ENCODE measurements around the gene CCDC188. TPM values are rescaled to one million over a fixed set of nuclear protein-coding genes. Genes with fewer than 3 reads are reported as not detected.

CCDC188 gene
- polyA plus RNA-seq, 1 donor (not counting 4 experiments of a cell fraction or from before 2014, with no cell fraction given), result not detected

GRCh38 chr22:20199413-20199842, 48.6 kb upstream of the CCDC188 start:
- Histone ChIP-seq H3K9ac (ENCODE audit: control insufficient read depth, extremely low read depth, insufficient read depth, low read length) (no peak overlapping the region), H3K9me1 (ENCODE audit: control insufficient read depth, extremely low read depth, insufficient read depth, low read length) (no peaks in the 10 kb centered on the region), H3K4me3 (ENCODE audit: control insufficient read depth in 2 of 3, extremely low read depth in 1 of 3, insufficient read depth in 2 of 3, low read depth in 1 of 3, low read length in 3 of 3) (no peak overlapping the region), H3K9me3 (ENCODE audit: control insufficient read depth, low read depth, low read length) (no peaks in the 10 kb centered on the region), H3K27ac (ENCODE audit: control insufficient read depth, insufficient read depth, low read length) (no peak overlapping the region), H2AFZ (ENCODE audit: control insufficient read depth, low read length) (no peak overlapping the region), H3K27me3 (ENCODE audit: control insufficient read depth, extremely low read depth, insufficient read depth, low read length) (no peaks in the 10 kb centered on the region), H3K79me2 (ENCODE audit: control insufficient read depth, insufficient read depth, low read length) (no peaks in the 10 kb centered on the region), H3K4me1 (ENCODE audit: control insufficient read depth, extremely low read depth, insufficient read depth, low read length) (peaks cover 10% of the 10 kb centered on the region), H3K36me3 (ENCODE audit: control insufficient read depth in 2 of 2, extremely low read depth in 1 of 2, insufficient read depth in 2 of 2, low read length in 2 of 2) (no peaks in the 10 kb centered on the region), H4K20me1 (ENCODE audit: control insufficient read depth, extremely low read depth, insufficient read depth, low read length) (no peaks in the 10 kb centered on the region), H3K4me2 (ENCODE audit: control insufficient read depth, extremely low read depth, insufficient read depth, low read depth, low read length) (no peak overlapping the region)
- no peak for DNase-seq (ENCODE audit: low read depth, low spot score)
- no peak for TF ChIP-seq EZH2 (IDR thresholded peaks at IDR 0.05; ENCODE audit: low read length)
- TF ChIP-seq CTCF (optimal IDR thresholded peaks at IDR 0.05 in 1 of 3, IDR thresholded peaks at IDR 0.05 in 1 of 3, conservative IDR thresholded peaks at IDR 0.05 in 1 of 3; ENCODE audit: extremely low read depth in 1 of 3, insufficient read depth in 2 of 3, low read length in 3 of 3), result no peak
- FAIRE-seq, result no peak
- dilution Hi-C loops (cut with MboI; ENCODE audit: extremely low pct_ligation_motif_present, low sequenced_read_pairs), result no loop called here

GRCh38 chr22:20198557-20199319, 47.9 kb upstream of the CCDC188 start:
- dilution Hi-C loops (cut with MboI; ENCODE audit: extremely low pct_ligation_motif_present, low sequenced_read_pairs), result no loop called here
- no peak overlapping the region for H2AFZ ChIP-seq (ENCODE audit: control insufficient read depth, low read length)
- no peak overlapping the region for H3K27ac ChIP-seq (ENCODE audit: control insufficient read depth, insufficient read depth, low read length)
- H3K9ac ChIP-seq (ENCODE audit: control insufficient read depth, extremely low read depth, insufficient read depth, low read length), result no peak overlapping the region
- no peak overlapping the region for H3K4me2 ChIP-seq (ENCODE audit: control insufficient read depth, extremely low read depth, insufficient read depth, low read depth, low read length)
- no peaks in the 10 kb centered on the region for H3K36me3 ChIP-seq (ENCODE audit: control insufficient read depth in 2 of 2, extremely low read depth in 1 of 2, insufficient read depth in 2 of 2, low read length in 2 of 2)
- no peaks in the 10 kb centered on the region for H4K20me1 ChIP-seq (ENCODE audit: control insufficient read depth, extremely low read depth, insufficient read depth, low read length)
- no peaks in the 10 kb centered on the region for H3K9me3 ChIP-seq (ENCODE audit: control insufficient read depth, low read depth, low read length)
- no peaks in the 10 kb centered on the region for H3K27me3 ChIP-seq (ENCODE audit: control insufficient read depth, extremely low read depth, insufficient read depth, low read length)
- H3K79me2 ChIP-seq (ENCODE audit: control insufficient read depth, insufficient read depth, low read length), result no peaks in the 10 kb centered on the region
- H3K9me1 ChIP-seq (ENCODE audit: control insufficient read depth, extremely low read depth, insufficient read depth, low read length), result no peaks in the 10 kb centered on the region
- DNase-seq (ENCODE audit: low read depth, low spot score) (no peak), FAIRE-seq (no peak)
- peaks cover 3% of the 10 kb centered on the region for H3K4me1 ChIP-seq (ENCODE audit: control insufficient read depth, extremely low read depth, insufficient read depth, low read length)
- TF ChIP-seq EZH2 (IDR thresholded peaks at IDR 0.05; ENCODE audit: low read length) (no peak), CTCF (optimal IDR thresholded peaks at IDR 0.05 in 1 of 3, IDR thresholded peaks at IDR 0.05 in 1 of 3, conservative IDR thresholded peaks at IDR 0.05 in 1 of 3; ENCODE audit: extremely low read depth in 1 of 3, insufficient read depth in 2 of 3, low read length in 3 of 3) (no peak)
- H3K4me3 ChIP-seq (ENCODE audit: control insufficient read depth in 2 of 3, extremely low read depth in 1 of 3, insufficient read depth in 2 of 3, low read depth in 1 of 3, low read length in 3 of 3), result no peak overlapping the region

All from keratinocyte (primary cell).